NB4 (cell line): ENCODE results near the gene GRID2.

ENCODE experiments used
- CTCF ChIP-seq: IDR thresholded peaks from one replicate; pipeline ENCODE4 v1.5.1; 2012; ENCODE audit warnings: low read depth, low read length
- MAX ChIP-seq: IDR thresholded peaks from 2 replicates; pipeline ENCODE4 v1.6.1; 2011; ENCODE audit warnings: low read depth, low read length
- MYC ChIP-seq: IDR thresholded peaks from 2 replicates; pipeline ENCODE4 v1.6.1; 2011; ENCODE audit warnings: low read depth, low read length
- POLR2A ChIP-seq: IDR thresholded peaks from 2 replicates; pipeline ENCODE4 v1.6.1; 2011; ENCODE audit warnings: mild to moderate bottlenecking; ENCODE audit not compliant: insufficient read length; ENCODE audit errors: extremely low read depth

- TF ChIP-seq CTCF, result no peak
- no peak for TF ChIP-seq MYC
- TF ChIP-seq POLR2A, result no peak
- no peak for TF ChIP-seq MAX
Measured at GRCh38 chr4:93761286-93761685, 1457.5 kb downstream of the GRID2 start.
